GM12892 (cell line): Measurements from ENCODE around the gene ZSCAN10.

ENCODE experiments used
- POLR2A ChIP-seq: IDR thresholded peaks from 2 replicates; pipeline ENCODE4 v1.6.1; 2011; ENCODE audit warnings: low read depth, low read length, control low read depth
- POLR2AphosphoS5 ChIP-seq: IDR thresholded peaks from 2 replicates; pipeline ENCODE4 v1.6.1; 2011; ENCODE audit warnings: low read depth, low read length, control low read depth

DNA sequence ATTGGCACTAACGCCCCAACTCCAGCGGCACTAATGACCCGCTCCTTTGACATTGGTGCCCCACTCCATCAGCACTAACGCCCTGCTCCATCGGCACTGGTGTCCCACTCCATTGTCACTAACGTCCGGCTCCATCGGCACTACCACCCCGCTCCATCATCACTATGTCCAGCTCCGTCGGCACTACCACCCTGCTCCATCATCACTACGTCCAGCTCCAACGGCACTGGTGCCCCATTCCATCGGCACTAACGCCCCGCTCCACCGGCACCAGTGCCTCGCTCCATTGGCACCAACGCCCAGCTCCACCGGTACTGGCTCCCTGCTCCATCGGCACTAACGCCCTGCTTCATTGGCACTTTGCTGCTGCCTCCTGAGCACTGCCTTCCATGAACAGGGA lies 43.2 kb upstream of the ZSCAN10 start:
- TF ChIP-seq POLR2AphosphoS5 (no peak), POLR2A (no peak)
